GM10266 (cell line): Measurements from ENCODE around the gene SIGLEC10.

Experiments
- DNase-seq: peaks from one replicate; pipeline ENCODE4 v3.0.0; 2012; ENCODE audit errors: extremely low spot score
- TF ChIP-seq, protein P1 (sequence below): IDR thresholded peaks from 2 replicates; pipeline ENCODE4 v1.5.1; 2012; ENCODE audit warnings: mild to moderate bottlenecking, low read depth; ENCODE audit not compliant: control insufficient read depth, insufficient read depth; ENCODE audit errors: missing control alignments

SIGLEC10 gene

DNA sequence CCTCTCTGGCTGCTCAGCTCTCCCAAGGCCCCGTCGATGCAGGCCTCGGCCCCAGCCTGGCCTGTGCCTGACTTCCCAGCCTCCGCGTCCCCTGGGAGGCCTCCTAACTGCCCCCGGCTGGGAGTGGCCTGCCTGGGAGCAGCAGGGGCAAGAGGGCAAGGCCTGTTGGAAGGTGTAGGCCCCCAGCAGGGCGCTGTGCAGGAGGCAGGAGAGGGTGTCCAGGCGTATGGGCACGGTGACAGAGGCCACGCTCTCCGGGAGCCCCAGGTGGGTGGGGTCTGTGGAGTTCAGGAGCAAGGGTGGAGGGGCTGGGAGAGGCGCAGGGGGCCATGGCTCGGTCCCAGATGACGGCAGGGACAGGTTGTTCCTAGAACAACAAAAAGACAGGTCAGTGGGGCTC, 28.3 kb downstream of the SIGLEC10 start:
- TF ChIP-seq, protein P1, sequence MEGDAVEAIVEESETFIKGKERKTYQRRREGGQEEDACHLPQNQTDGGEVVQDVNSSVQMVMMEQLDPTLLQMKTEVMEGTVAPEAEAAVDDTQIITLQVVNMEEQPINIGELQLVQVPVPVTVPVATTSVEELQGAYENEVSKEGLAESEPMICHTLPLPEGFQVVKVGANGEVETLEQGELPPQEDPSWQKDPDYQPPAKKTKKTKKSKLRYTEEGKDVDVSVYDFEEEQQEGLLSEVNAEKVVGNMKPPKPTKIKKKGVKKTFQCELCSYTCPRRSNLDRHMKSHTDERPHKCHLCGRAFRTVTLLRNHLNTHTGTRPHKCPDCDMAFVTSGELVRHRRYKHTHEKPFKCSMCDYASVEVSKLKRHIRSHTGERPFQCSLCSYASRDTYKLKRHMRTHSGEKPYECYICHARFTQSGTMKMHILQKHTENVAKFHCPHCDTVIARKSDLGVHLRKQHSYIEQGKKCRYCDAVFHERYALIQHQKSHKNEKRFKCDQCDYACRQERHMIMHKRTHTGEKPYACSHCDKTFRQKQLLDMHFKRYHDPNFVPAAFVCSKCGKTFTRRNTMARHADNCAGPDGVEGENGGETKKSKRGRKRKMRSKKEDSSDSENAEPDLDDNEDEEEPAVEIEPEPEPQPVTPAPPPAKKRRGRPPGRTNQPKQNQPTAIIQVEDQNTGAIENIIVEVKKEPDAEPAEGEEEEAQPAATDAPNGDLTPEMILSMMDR, result no peak
- no peak for DNase-seq

DNA sequence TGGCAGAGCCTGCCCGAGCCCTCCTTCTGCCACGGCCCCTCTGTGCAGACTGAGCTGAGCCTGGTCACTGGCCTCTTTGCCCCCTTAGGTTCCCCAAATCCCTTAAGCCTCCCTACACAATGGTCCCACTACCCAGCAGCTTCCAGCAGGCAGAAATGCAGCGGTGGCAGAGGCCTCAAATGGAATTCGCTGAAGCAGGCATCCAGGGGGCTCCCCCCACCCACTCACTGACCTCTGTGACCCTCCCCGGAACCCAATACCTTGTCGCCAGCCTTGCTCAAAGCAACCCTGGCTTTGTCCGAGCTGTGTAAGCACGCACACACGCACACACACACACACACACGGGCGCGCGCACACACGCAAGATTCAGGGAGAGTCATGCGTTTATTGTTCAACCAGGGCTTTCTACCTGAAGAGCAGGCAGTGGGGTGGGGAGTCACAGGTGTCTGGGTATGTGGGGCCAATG, 29.5 kb downstream of the SIGLEC10 start, which contains the start of gene LIM2:
Gene LIM2, minus strand, starts transcription at position 51 of the 466 bp plus-strand sequence. CDS start 531 bp downstream, outside the sequence.
- TF ChIP-seq, protein P1, result no peak
- DNase-seq, result no peak

DNA sequence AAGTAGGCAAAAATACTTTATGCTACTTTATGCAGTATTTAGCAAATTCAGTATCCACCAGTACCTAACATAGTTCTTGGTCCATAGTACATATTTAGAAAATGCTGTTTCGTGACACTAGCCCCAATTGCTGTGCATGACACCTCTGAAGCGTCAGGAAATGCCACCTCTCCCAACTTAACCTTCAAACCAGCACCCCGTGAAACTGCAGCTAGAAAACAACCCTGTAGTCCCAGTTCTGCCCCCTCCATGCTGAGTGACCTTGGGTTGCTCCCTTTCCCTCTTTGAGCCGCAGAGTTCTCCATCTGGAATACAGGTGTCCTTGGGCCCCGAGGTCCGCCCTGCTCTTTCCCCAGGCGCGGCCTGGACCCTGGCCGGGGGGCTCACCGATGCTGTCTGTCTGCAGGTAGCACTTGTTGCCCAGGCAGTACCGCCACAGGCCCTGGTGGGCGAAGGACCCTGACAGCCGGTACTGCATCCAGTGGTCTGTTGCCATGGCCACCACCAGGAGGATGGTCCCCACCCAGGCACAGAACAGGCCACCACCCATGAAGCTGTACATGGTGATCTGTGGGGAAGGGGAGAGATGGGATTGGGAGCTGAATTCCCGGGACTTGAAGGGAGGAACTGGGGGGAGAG, 30.4 kb downstream of the SIGLEC10 start:
- no peak for DNase-seq
- TF ChIP-seq, protein P1, result no peak

DNA sequence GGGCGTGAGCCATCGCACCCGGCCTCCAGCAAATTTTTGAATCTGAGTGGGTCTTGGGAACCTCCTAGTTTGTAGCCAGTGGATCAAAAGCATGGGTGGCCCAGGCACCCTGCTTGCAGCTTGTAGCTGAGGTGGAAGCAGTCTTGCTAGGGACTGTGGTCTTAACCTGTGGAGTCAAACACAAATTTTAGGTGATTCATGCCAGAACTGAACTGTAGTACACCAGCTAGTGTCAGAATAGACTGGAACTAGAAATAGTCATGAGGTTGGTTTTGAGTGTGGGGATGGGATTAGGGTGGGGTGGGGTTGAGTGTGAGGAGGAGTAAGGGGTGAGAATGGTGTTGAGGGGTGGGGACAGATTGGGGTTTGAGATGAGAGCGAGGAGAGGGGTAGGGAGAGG, 35.4 kb downstream of the SIGLEC10 start:
- DNase-seq, result no peak
- TF ChIP-seq, protein P1, result no peak

DNA sequence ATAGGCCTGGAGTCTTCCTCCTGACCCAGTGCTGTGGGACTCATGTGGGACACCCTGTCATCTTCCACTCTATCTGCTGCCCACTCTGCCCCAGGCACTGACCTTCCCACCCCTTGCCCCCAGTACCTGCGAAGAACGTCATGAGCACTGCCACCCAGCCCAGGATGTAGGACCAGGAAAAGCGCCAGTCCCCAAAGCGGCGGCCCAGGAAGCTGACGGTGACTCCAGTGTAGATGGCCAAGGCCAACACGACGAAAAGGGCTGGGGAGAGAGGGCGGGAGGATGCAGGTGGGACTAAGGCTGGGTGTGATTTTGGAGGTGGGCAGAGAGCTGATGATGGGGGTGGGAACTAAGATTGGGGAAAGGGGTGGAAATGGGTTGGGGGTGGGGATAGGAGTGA, 37.1 kb downstream of the SIGLEC10 start:
- no peak for DNase-seq
- TF ChIP-seq, protein P1, result no peak

DNA sequence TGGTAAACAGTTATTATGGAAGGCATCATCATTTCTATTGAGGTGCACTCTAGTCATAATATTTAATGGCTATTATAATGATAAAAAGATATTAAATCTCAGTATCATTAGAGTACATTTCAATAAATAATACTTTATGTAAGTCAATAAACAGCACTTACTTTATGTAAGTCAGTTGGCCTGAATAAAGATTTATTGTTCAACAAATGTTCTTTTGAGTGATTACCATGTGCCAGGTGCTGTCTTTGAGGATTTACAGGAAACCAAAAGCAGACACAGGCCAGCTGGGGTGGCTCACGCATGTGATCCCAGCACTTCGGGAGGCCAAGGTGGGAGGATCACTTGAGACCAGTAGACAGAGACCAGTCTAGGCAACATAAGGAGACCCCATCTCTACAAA, 40.0 kb downstream of the SIGLEC10 start:
- TF ChIP-seq, protein P1, result no peak
- no peak for DNase-seq

DNA sequence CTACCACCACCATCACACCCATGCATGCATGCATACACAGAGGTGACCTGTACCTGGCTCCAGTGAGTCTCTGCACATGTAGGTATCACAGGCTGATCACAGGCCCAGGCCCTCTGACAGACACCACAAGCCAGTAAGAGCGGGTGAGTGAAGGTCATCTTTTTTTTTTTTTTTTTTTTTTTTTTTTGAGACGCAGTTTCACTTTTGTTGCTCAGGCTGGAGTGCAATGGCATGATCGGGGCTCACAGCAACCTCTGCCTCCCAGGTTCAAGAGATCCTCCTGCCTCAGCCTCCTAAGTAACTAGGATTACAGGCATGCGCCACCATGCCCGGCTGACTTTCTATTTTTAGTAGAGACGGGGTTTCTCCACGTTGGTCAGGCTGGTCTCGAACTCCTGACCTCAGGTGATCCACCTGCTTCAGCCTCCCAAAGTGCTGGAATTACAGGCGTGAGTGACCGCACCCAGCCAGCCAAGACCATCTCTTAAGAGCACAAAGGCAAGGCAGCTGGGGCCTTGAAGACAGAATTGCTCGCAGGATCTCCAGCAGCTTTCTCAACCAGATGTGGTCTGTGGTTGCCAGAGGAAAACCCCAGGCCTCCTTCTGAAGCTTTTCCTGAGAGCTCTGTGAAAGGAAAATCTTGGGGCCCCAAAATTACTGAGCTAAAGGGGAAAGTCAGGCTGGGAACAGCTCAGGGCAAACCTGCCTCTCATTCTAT, 41.8 kb downstream of the SIGLEC10 start:
- DNase-seq, result no peak
- TF ChIP-seq, protein P1, result no peak
